ENCODE measurements around the gene NCAPH2. TPM values are rescaled to one million over a fixed set of nuclear protein-coding genes. Genes with fewer than 3 reads are reported as not detected.
A peak's percentile ranks its signal among the peaks of the same experiment; 100 is the strongest.

The NCAPH2 gene
- total RNA-seq, 1 donor from 2014 or later = 40.9 TPM

DNA sequence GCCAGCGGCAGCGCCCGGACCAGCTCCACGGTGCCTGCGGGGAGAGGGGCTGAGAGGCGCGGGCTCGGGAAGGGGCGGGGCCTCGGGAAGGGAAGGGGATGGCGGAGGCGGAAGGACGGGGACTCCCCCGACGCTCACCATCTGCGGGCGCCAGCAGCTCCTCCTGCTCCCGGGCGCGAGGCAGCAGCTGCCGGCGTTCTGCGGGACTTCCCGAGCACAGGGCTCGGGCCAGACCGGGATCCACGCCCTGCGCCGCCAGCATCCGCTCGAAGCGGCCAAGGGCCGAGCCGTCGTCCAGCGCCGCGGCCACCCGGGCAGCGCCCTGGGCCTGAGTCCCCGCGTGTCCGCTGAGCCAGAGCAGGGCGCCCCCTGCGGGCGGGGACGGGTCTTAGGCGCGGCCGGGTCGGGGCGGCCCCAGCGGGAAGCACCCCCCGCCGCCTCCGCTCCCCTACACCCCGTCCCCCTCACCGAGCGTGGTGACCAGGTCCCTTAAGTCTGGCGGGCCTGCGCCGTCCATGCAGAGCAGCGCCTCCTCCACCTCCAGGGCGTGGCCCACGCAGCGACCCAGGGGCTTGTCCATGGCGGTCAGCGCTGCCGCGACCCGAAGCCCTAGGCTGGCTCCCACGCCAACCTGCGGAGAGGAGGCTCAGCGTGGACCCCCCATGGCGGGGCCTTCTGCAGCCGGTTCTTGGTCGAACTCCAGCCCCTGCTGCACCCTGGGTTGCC, 18.2 kb downstream of the NCAPH2 start:
- Mint-ChIP-seq H3K4me1 (ENCODE audit: unreplicated experiment) (peaks cover 6% of the 10 kb centered on the region), H3K27me3 (ENCODE audit: unreplicated experiment) (peaks cover 35% of the 10 kb centered on the region), H3K9me3 (ENCODE audit: unreplicated experiment) (no peaks in the 10 kb centered on the region), H3K36me3 (ENCODE audit: low read depth, unreplicated experiment) (peaks cover 5% of the 10 kb centered on the region), H3K27ac (ENCODE audit: unreplicated experiment) (no peak overlapping the region), H3K4me3 (ENCODE audit: unreplicated experiment) (peak overlapping the region; percentile 83)
- TF ChIP-seq, protein P1, sequence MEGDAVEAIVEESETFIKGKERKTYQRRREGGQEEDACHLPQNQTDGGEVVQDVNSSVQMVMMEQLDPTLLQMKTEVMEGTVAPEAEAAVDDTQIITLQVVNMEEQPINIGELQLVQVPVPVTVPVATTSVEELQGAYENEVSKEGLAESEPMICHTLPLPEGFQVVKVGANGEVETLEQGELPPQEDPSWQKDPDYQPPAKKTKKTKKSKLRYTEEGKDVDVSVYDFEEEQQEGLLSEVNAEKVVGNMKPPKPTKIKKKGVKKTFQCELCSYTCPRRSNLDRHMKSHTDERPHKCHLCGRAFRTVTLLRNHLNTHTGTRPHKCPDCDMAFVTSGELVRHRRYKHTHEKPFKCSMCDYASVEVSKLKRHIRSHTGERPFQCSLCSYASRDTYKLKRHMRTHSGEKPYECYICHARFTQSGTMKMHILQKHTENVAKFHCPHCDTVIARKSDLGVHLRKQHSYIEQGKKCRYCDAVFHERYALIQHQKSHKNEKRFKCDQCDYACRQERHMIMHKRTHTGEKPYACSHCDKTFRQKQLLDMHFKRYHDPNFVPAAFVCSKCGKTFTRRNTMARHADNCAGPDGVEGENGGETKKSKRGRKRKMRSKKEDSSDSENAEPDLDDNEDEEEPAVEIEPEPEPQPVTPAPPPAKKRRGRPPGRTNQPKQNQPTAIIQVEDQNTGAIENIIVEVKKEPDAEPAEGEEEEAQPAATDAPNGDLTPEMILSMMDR (IDR thresholded peaks at IDR 0.05; ENCODE audit: unreplicated experiment) = peak; percentile 56
- DNase-seq (ENCODE audit: low spot score) = peak; percentile 68

DNA sequence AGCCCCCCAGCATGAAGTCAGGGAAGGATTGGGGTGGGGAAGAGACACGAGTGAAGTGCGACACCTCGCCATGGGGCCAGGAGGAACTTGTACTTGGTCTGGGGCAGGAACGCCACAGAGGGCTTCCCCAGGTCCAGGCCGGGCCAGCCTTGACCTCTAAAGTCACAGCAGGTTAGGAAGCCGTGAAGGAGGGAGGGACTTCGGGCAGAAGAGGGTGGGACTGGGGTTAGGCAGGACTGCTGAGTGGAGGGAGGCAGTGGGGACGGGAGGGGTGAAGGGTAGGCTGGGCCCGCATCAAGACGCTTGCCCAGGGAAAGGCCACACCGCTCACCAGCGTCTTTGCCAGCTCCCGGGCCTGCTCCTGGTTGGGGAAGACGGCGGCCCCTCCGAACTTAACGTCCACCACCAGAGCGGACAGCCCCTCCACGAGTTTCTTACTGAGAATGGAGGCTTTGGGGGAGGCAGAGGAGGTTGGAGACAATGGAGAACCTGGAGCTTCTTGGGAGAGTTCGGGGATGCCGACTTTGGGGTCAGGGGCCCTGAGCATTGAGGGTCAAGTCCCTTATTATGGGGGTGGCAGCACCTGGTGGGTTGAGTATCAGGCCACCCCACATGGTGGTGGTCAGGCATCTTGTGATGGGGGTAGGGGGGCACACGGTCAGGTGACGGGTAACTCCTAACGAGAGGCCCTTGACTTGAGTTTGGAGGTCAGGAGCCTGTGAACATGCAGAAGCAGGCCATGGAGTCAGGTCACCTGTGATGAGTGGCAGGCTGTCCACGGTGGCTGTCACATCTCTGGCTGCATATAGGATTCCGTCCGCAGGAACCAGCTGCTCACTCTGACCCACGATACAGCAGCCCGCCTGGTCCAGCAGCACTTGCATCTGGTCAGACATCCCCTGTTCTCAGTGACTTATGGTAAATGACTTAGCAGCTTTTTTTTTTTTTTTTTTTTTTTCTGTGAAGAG, 19.1 kb downstream of the NCAPH2 start:
- Mint-ChIP-seq H3K4me3 (ENCODE audit: unreplicated experiment) (peak overlapping the region; percentile 83), H3K4me1 (ENCODE audit: unreplicated experiment) (peaks cover 6% of the 10 kb centered on the region), H3K36me3 (ENCODE audit: low read depth, unreplicated experiment) (peaks cover 5% of the 10 kb centered on the region), H3K27ac (ENCODE audit: unreplicated experiment) (peak overlapping the region; percentile 67), H3K9me3 (ENCODE audit: unreplicated experiment) (no peaks in the 10 kb centered on the region), H3K27me3 (ENCODE audit: unreplicated experiment) (peaks cover 35% of the 10 kb centered on the region)
- TF ChIP-seq, protein P1 (IDR thresholded peaks at IDR 0.05; ENCODE audit: unreplicated experiment) = no peak
- no peak for DNase-seq (ENCODE audit: low spot score)

DNA sequence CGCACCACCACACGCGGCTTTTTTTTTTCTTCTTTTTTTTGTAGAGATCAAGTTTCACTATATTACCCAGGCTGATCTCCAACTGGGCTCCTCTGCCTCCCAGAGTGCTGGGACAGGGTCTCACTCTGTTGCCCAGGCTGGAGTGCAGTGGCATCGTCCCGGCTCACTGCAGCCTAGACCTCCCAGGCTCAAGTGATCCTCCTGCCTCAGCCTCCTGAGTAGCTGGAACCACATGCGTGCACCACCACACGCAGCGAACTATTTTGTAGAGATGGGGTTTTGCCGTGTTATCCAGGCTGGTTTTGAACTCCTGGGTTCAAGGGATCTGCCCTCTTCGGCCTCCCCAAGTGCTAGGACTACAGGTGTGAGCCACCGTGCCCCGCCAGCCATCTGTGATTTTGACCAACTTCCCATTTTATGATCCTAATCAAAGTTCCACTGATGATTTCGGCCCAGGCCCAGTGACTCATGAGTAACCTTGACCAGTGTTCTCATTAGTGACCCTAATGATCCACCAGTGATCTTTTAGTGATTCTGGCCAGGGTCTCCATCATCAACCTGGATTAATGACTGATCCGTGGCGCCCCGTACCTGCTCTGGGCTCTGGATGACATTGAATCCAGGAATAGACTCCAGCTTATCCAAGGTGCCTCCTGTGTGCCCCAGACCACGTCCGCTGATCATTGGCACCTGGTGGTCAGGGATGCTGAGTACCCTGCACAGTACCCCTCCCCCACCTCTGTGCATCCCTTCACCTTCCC, 20.1 kb downstream of the NCAPH2 start:
- peak overlapping the region; percentile 83 for H3K4me3 Mint-ChIP-seq (ENCODE audit: unreplicated experiment)
- DNase-seq (ENCODE audit: low spot score) = no peak
- H3K27me3 Mint-ChIP-seq (ENCODE audit: unreplicated experiment) = peaks cover 37% of the 10 kb centered on the region
- peaks cover 12% of the 10 kb centered on the region for H3K4me1 Mint-ChIP-seq (ENCODE audit: unreplicated experiment)
- H3K9me3 Mint-ChIP-seq (ENCODE audit: unreplicated experiment) = no peaks in the 10 kb centered on the region
- TF ChIP-seq, protein P1 (IDR thresholded peaks at IDR 0.05; ENCODE audit: unreplicated experiment) = no peak
- no peak overlapping the region for H3K27ac Mint-ChIP-seq (ENCODE audit: unreplicated experiment)
- H3K36me3 Mint-ChIP-seq (ENCODE audit: low read depth, unreplicated experiment) = peaks cover 5% of the 10 kb centered on the region

DNA sequence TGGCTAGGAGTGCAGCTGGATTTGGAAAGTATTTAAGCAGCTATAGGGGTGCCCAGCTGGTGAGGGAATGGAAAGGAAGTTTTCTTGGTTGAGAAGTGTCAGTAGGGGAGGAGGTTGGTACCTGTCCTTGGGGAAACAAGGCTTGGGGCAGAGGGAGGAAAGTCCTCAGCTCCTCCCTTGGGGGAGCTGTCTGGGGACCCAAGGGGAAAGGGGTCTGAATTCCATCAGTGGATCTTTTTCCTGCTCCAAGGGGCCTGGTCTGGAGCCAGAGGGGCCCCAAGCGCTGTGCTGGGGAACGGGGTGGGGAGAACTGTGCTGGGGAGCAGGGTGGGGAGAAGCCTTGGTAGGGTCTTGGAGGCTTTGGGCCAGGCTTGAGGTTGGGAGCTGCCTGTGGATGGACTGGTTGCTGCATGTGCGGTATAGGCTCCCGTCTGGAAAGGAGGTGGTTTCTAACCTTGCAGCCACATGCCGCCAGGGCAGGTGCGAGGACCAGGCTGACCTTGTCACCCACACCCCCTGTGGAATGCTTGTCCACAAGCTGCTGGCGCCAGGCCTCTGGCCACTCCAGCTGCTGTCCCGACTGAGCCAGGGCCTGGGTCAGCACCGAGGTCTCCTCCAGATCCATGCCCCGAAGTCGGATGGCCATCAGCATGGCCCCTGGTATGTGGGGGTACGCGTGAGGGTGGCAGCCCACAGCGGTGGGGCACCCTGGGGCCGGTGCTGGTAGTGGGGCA, 20.8 kb downstream of the NCAPH2 start:
- Mint-ChIP-seq H3K27ac (ENCODE audit: unreplicated experiment) (no peak overlapping the region), H3K4me1 (ENCODE audit: unreplicated experiment) (peaks cover 14% of the 10 kb centered on the region), H3K4me3 (ENCODE audit: unreplicated experiment) (no peak overlapping the region), H3K9me3 (ENCODE audit: unreplicated experiment) (no peaks in the 10 kb centered on the region), H3K36me3 (ENCODE audit: low read depth, unreplicated experiment) (peaks cover 5% of the 10 kb centered on the region), H3K27me3 (ENCODE audit: unreplicated experiment) (peaks cover 32% of the 10 kb centered on the region)
- TF ChIP-seq, protein P1 (IDR thresholded peaks at IDR 0.05; ENCODE audit: unreplicated experiment) = no peak
- DNase-seq (ENCODE audit: low spot score) = no peak

Data from endothelial cell (in vitro differentiated cells).